GM21717 (cell line): ENCODE measurements around the gene LCE1A.

ENCODE experiments used
- ATAC-seq: cut with Tn5 transposase; IDR thresholded peaks from one replicate; pipeline ENCODE4 v1.9.1; 2021; ENCODE audit warnings: mild to moderate bottlenecking, moderate library complexity; ENCODE audit not compliant: unreplicated experiment

The LCE1A gene

GRCh38 chr1:152827173-152827572 lies at the start of gene LCE1A:
LCE1A (plus strand) TSS chr1:152827473; CDS start chr1:152827473, 0 bp downstream.
- no peak for ATAC-seq

- ATAC-seq, result no peak
Observed at GRCh38 chr1:152777510-152778137, 49.6 kb upstream of the LCE1A start.

GRCh38 chr1:152783095-152783494 lies 44.2 kb upstream of the LCE1A start:
- no peak for ATAC-seq

- no peak for ATAC-seq
Observed at GRCh38 chr1:152786077-152786476, 41.2 kb upstream of the LCE1A start, which contains the start of gene LCE1E. LCE1E (plus strand) TSS chr1:152786257; CDS start chr1:152787300, 1,043 bp downstream.

- no peak for ATAC-seq
Observed at GRCh38 chr1:152795686-152796085, 31.6 kb upstream of the LCE1A start.

- ATAC-seq, result no peak
Observed at GRCh38 chr1:152796421-152796820, 30.9 kb upstream of the LCE1A start, which contains the start of gene LCE1D. LCE1D (plus strand) TSS chr1:152796721; CDS start chr1:152797795, 1,074 bp downstream.

- ATAC-seq, result no peak
Observed at GRCh38 chr1:152801333-152801732, 25.9 kb upstream of the LCE1A start.

GRCh38 chr1:152806576-152806975 lies 20.7 kb upstream of the LCE1A start, which contains the start of gene LCE1C:
LCE1C (minus strand) TSS chr1:152806651; CDS start chr1:152805478, 1,173 bp downstream.
- ATAC-seq, result no peak

GRCh38 chr1:152811050-152811449 lies 16.2 kb upstream of the LCE1A start:
- ATAC-seq, result no peak

- no peak for ATAC-seq
Observed at GRCh38 chr1:152811671-152812070, 15.6 kb upstream of the LCE1A start, which contains the start of gene LCE1B. LCE1B (plus strand) TSS chr1:152811971; CDS start chr1:152812447, 476 bp downstream.

GRCh38 chr1:152817309-152817708 lies 10.0 kb upstream of the LCE1A start:
- no peak for ATAC-seq

GRCh38 chr1:152823294-152823693 lies 4.0 kb upstream of the LCE1A start:
- no peak for ATAC-seq

- ATAC-seq, result no peak
Observed at GRCh38 chr1:152824964-152825363, 2.3 kb upstream of the LCE1A start.

- ATAC-seq, result no peak
Observed at GRCh38 chr1:152836870-152837269, 9.6 kb downstream of the LCE1A start.

- no peak for ATAC-seq
Observed at GRCh38 chr1:152842556-152842955, 15.3 kb downstream of the LCE1A start, which contains the start of gene LCE6A. LCE6A (plus strand) TSS chr1:152842856; CDS start chr1:152843521, 665 bp downstream.

- no peak for ATAC-seq
Observed at GRCh38 chr1:152855661-152856060, 28.4 kb downstream of the LCE1A start.

- ATAC-seq, result no peak
Observed at GRCh38 chr1:152858062-152858461, 30.8 kb downstream of the LCE1A start.

- ATAC-seq, result no peak
Observed at GRCh38 chr1:152859696-152860095, 32.4 kb downstream of the LCE1A start, which contains the start of gene LCE7A. LCE7A (plus strand) TSS chr1:152859996; CDS start chr1:152860698, 702 bp downstream.

- ATAC-seq, result no peak
Observed at GRCh38 chr1:152860129-152860528, 32.9 kb downstream of the LCE1A start.

GRCh38 chr1:152861374-152861773 lies 34.1 kb downstream of the LCE1A start:
- no peak for ATAC-seq

- no peak for ATAC-seq
Observed at GRCh38 chr1:152864443-152864842, 37.2 kb downstream of the LCE1A start.

- ATAC-seq, result no peak
Observed at GRCh38 chr1:152866321-152866720, 39.0 kb downstream of the LCE1A start.
